Brain pericyte (primary cell): ENCODE measurements around the gene NEK8.
"Not testable (repeated sequence)": the region's sequence is repeated elsewhere in the genome, so short reads cannot be mapped to it uniquely, and the experiment has no call there.

Experiments used
- DNase-seq: peaks from one replicate; pipeline ENCODE4 v3.0.0-alpha.2; 2012; ENCODE audit warnings: low read depth, low spot score

The NEK8 gene

DNA sequence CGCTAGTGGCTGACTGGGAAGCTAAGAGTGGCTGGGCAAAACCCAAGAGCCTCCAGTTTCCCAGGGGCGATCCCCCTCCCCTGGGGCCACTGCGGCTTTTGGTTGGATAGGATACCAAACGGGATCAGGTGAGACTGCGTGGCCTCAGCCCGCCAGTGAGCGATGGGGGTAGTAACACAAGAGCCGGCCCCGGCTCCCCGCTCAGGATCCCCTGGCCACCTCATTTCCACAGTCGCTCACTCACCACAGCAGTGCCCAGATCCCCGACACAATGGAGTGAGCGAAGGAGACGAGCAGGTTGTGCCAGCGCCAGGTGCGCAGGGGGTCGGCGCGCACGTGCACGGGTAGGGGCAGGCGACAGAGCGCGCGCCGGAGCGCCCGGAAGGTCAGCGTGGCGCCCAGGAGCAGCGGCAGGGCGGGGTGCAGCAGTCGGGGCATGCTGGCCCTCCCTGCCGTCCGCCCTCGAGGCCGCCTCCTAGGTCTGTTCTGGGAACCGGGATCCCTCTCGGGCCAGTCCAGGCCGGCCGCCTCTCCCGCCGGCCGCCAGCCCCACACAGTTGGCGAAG lies 2.8 kb upstream of the NEK8 start:
- DNase-seq = no peak

DNA sequence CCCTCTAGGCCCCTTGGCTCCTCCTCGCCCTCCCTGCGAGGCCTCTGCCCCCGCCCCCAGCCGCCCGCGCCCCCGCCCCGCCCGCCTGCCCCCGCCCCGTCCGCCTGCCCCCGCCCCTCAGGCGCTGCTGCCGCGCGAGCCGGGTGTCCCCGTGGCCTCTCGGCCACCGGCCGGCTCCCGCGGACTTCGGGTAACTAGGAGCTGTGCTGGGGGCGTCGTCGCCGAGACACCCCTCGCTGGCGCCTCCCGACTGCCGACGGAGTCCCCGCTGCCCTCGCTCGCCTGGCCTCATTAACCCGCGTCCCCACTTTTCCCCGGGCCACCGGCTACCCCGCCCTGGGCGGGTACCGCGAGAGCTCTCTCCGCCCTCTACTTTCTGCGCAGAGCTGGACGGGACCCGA lies 2.4 kb upstream of the NEK8 start, which contains the start of gene TLCD1:
Gene TLCD1, minus strand, starts transcription at position 8 of the 401 bp plus-strand sequence. CDS start 136 bp downstream, outside the sequence.
- DNase-seq = no peak

DNA sequence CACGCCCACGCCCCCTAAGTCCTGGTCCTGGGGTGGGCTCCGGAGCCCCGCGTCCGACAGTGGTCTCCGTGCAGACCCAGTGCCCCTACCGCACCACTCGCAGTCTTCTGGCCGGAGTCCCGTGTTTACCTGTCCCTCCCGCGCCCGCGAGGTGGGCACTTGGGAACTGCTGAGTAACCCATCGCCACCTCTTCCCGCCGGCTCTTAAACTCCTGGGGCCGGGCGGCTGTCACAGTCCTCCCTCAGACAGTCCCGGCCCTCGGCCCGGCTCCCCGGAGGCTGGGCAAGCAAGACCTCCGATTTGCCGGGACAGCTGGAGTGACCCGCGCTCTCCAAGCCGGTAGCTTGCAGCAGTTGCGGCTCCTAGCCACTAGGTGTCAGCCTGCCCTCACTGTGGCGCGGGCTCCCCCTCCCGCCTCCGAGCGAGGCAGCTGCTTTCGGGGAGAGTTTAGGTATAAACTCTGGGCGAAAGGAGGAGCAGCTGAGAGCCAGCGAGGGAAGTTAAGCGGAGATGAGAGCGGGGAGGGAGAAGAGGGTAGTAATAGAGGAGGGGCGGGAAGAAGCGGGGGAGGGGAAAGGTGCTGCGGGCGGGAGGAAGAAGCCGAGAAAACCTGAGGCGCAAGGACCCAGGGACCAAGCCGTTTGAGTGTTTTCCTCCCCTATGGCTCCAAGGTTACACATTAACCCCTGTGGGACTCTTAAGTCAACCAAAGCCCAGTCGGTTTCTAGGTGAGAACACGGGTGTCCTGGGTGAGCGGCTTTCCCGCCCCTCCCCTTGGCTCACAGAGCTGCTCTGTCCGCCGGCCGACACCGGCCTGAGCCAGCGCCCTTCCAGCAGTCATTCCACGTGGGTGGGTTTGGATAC lies 1.7 kb upstream of the NEK8 start:
- peak; percentile 96 for DNase-seq

- no peak for DNase-seq
These were observed 1.4 kb downstream of the NEK8 start for GRCh38 chr17:28729950-28730330.

DNA sequence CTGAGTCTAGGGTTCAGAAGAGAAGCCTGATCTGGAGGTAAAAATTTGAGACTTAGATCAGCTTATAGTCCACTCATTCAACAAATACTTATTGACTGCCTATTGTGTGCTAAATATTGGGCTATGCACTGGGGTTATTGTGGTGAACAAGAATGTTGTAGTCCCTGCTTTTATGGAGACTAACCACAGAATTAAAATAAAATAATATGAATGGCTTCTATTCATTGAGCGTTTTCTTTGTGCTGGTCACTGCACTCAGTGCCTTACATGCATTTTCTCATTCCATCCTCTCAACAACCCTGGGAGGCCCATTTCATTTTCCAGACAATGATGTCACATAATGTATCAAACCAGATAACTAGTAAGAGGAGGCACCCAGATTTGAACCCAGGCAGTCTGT lies 4.8 kb downstream of the NEK8 start:
- no peak for DNase-seq

DNA sequence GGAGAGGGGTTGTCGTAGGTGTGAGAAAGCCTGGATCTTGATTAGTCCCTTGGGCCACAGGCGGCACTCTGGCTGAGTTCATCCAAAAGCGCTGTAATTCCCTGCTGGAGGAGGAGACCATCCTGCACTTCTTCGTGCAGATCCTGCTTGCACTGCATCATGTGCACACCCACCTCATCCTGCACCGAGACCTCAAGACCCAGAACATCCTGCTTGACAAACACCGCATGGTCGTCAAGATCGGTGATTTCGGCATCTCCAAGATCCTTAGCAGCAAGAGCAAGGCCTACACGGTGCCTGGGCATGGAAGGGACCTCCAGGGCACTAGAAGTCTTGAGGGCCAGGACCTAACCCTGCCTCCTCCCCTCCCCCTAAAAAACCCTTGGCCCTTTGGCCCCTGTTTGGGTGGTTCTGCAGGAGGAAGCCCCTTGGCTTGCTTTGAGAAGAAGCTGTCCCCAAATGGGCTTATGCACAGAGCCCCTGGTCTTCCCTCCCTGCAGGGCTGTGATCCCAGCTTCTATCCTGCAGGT lies 6.2 kb downstream of the NEK8 start:
- no peak for DNase-seq

GRCh38 chr17:28735242-28735722 lies 6.7 kb downstream of the NEK8 start:
- DNase-seq = no peak

GRCh38 chr17:28735913-28736769 lies 7.6 kb downstream of the NEK8 start:
- DNase-seq = not testable (repeated sequence)

DNA sequence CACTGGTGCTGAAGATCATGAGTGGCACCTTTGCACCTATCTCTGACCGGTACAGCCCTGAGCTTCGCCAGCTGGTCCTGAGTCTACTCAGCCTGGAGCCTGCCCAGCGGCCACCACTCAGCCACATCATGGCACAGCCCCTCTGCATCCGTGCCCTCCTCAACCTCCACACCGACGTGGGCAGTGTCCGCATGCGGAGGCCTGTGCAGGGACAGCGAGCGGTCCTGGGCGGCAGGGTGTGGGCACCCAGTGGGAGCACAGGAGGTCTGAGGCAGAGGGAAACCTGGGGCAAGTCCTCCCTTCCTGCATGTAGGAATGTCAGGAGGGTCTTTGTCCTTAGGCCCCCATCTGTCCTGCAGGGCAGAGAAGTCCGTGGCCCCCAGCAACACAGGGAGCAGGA lies 8.7 kb downstream of the NEK8 start:
- no peak for DNase-seq

- DNase-seq = no peak
These were observed 9.4 kb downstream of the NEK8 start for GRCh38 chr17:28737770-28738679.

GRCh38 chr17:28738680-28739384 lies 10.2 kb downstream of the NEK8 start:
- no peak for DNase-seq

DNA sequence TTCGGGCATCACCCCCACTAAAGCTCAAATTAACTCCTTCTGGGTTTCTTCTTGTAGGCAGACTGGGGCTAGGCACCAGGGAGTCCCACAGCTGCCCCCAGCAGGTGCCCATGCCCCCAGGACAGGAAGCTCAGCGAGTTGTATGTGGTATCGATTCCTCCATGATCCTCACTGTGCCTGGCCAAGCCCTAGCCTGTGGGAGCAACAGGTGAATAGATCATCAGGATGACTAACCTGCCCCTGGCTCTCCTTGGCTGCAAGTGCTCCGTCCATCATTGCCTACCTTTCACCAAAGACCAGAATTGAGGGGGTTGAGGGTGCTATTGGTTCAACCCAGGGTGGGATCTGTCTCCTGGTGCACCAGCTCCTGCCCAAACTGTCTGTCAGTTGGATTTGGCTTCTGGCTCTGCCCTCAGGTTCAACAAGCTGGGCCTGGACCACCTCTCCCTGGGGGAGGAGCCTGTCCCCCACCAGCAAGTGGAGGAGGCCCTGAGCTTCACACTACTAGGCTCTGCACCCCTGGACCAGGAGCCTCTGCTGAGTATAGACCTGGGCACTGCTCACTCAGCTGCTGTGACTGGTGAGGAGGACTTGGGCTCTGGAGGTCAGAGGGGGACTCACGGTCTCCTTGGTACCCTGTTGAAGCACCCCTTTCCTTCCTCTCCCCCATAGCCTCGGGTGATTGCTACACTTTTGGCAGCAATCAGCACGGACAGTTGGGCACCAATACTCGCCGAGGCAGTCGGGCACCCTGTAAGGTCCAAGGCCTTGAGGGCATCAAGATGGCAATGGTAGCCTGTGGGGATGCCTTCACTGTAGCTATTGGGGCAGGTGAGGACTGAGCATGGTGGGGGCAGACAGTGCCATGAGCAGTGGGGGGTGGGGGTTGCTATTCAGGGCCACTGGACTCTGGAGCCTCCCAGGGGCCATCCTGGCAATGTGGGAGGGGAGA lies 12.1 kb downstream of the NEK8 start:
- DNase-seq = no peak

DNA sequence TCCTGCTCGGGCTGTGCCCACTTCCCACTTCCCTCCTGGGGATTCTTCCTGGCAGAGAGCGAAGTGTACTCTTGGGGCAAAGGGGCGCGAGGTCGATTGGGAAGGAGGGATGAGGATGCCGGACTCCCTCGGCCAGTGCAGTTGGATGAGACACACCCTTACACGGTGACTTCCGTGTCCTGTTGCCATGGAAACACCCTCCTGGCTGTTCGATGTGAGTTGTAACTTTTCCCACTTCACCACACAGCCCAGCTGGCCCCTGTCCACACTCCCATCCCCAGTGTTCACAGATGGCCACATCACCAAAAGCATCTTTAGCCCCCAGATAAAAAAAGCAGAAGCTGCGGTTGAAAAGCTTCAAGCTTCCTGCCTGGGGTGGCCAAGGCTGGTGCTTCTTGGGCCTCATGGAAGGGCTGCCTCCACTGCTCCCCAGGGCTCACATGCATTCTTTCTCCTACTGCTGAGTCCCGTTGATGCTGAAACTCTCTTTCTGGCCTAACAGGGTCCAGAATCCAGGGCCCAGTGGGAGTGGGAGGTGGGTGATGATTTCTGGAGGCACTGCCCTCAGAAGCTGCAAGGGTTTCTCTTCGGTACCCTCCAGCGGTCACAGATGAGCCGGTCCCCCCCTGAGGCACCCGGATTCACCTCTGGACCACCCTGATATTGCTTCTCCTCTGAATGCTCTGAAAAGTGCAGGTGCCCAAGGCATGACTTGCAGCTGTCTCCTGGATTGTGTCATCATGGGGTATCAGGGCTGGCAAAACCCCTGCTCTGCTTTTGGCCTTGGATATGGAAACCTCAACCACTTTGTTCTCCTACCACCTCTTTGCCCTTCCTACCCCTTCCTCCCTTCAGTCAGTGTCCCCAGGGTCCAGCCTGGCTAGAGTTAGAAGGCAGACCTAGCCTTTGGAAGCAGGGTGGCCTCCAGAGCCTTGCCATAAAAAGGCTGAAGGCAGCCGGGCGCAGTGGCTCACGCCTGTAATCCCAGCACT lies 13.1 kb downstream of the NEK8 start:
- DNase-seq = no peak

- peak; percentile 79 for DNase-seq
These were observed 14.9 kb downstream of the NEK8 start, which contains the start of gene TRAF4 for GRCh38 chr17:28743243-28744103. TSS of gene TRAF4 (plus strand) at chr17:28744011. CDS start at chr17:28744113, 102 bp downstream.

GRCh38 chr17:28744104-28744971 lies 15.8 kb downstream of the NEK8 start:
- DNase-seq = no peak
